HG03135 (cell line): ENCODE results near the gene PRKCZ.
A peak's percentile ranks its signal among the peaks of the same experiment; 100 is the strongest.

Source experiments
- ATAC-seq: cut with Tn5 transposase; IDR thresholded peaks from one replicate; pipeline ENCODE4 v1.9.1; 2021; ENCODE audit warnings: mild to moderate bottlenecking, moderate library complexity; ENCODE audit not compliant: unreplicated experiment

The PRKCZ gene

GRCh38 chr1:2201062-2201461 is 150.9 kb downstream of the PRKCZ start:
- no peak for ATAC-seq

- ATAC-seq: no peak
These were observed 151.9 kb downstream of the PRKCZ start for GRCh38 chr1:2202008-2202575.

DNA sequence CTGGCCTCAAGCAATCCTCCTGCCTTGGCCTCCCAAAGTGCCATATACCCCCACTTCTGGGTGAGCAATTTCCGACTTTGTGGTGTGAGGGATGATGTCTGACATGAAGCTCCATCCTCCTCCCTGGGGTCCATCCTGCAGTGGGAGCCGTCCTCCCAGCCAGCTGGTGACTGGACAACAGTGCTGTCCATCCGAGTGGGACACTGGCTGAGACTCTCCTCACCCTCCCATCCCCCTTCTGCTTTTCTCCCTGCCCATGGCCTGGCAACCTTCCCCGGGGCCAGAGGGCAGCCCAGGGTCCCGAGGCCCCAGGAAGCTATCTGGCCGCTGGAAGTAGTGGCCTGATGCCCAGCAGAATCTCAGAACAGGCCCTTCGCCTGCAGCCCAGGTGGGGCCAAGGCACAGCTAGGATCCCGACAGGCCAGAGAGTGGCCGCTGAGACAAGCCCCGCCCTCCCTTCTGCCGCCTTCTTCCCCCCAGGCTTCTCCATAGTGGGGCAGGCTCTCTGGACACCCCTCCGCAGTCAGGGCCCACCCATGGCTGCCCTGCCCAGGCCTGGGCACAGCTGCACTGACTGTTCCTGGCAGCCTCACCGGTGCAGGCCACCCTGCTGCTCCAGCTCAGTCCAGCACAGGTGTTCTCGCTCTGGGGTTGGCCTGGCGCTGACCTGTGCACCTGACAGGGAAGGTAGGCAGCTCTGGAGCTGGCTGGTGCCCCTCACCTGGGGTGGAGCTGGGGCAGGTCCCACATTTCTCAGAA is 152.8 kb downstream of the PRKCZ start:
- no peak for ATAC-seq

DNA sequence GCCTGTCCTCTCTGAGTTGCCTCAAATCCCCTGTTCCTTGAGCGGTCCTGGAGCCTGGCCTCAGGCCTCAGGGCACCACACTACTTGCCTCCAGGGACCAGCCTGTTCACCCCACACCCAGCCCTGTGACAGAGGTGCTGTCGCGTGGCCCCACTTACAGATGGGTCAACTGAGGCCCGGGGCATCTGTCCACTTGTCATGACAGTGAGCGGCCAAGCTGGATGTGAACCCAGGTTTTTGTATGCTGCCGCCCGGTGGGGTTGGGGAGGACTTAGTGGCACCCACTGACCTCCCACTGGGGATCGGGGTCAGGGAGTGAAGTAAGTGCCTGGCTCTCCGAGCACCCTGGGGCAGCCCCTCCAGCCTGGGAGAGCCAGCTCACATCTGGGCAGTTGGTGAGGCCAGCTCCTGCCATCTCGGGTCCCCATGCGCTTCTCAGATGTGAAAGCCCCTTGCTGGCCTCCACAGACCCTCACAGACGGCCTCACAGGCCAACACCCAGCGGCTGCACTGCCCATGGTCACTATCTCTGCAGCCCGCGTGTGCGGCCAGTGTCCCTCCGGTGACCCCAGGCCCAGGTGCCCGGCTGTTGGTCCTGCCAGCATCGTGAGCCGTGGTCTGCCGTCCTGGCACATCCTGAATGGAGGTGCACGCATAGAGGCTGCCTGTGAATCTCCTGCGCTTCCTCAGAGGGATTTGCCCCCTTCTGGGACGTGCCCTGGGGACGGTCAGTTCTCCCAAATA is 153.6 kb downstream of the PRKCZ start:
- ATAC-seq: no peak

DNA sequence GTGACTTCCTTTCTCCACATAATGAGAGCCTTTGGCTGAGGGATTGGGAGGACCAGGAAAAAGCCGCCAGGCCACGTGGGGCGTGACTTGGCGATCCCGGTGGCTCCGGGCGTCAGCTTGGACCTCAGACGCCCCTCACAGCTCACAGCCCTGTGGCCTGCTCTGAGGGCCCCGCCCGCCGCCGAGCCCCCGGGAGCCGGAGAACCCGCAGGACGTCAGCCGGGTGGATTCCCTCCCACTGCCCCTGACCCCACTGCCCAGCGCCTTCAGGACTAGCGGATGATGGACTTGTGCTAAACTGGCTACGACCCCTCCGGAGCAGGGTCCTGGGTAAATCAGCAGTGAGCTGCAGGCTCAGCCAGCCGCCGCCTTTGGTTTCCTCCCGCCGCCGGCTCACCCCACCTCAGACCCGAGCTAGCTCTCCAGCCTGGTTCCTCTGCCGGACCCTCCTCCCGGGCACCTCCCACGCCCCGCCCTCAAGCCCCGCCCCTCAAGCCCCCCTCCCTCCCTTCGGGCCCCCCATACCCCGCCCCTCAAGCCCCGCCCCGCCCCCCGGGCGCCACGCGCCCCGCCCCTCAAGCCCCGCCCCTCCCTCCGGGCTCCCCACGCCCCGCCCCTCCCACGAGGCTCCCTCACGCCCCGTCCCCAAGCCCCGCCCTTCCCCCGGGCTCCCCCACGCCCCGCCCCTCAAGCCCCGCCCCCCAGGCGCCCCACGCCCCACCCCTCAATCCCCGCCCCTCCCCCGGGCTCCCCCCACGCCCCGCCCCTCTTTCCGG is 154.4 kb downstream of the PRKCZ start:
- ATAC-seq: peak; percentile 33

DNA sequence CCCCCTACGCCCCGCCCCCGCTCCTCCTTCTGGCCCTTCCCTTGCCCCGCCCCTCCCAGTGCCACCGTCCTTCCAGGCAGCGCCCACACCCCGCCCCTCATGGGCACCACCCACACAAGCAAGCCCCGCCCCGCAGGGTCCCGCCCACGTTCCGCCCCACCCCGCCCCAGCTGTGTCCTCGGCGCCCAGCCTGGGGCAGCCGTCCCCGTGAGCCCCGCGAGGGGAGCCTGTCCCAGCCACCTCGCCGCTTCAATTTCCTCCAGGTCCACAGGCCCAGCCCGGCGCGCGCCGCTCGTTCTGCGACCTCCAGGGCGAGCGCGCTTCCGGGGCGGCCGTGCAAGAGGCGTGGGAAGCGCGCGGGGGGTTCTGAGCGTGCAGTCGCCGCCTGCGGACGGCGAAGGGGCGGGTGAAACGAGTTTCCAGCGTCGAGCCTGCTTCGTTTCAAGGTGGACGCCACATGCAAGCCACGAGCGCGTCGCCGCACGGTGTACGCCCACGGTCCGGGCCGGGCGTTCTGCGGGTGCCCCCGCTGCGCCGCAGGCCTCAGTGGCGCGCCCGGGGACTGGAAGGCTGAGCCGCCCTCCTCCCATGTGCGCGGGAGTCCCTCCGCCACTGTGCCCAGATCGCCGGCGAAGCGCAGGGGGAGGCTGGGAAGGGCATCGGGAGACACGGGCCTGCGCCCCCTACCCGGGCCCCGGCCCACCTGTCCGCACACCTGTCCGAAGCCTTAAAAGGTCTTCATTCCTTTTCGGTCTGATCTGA is 155.2 kb downstream of the PRKCZ start:
- ATAC-seq: peak; percentile 69

- ATAC-seq: no peak
These were observed 156.7 kb downstream of the PRKCZ start for GRCh38 chr1:2206813-2207487.

GRCh38 chr1:2208309-2209239 is 158.4 kb downstream of the PRKCZ start:
- no peak for ATAC-seq

GRCh38 chr1:2209400-2210083 is 159.3 kb downstream of the PRKCZ start:
- ATAC-seq: no peak

GRCh38 chr1:2210084-2210653 is 160.0 kb downstream of the PRKCZ start:
- no peak for ATAC-seq

- no peak for ATAC-seq
These were observed 160.6 kb downstream of the PRKCZ start for GRCh38 chr1:2210786-2211185.

DNA sequence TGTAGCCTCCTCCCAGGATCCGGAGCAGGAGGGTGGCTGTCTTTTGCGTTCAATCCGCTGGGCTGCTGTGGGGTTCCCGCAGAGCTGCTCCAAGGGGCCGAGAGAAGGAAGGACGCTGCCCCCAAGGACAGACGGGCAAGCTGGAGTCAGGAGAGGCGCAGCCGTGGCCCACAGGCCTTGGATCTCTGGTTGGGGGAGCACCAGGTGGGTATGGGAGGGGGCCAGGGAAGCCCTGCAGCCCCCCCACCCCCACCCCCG is 162.0 kb downstream of the PRKCZ start:
- no peak for ATAC-seq

GRCh38 chr1:2212532-2213491 is 162.6 kb downstream of the PRKCZ start:
- ATAC-seq: no peak

DNA sequence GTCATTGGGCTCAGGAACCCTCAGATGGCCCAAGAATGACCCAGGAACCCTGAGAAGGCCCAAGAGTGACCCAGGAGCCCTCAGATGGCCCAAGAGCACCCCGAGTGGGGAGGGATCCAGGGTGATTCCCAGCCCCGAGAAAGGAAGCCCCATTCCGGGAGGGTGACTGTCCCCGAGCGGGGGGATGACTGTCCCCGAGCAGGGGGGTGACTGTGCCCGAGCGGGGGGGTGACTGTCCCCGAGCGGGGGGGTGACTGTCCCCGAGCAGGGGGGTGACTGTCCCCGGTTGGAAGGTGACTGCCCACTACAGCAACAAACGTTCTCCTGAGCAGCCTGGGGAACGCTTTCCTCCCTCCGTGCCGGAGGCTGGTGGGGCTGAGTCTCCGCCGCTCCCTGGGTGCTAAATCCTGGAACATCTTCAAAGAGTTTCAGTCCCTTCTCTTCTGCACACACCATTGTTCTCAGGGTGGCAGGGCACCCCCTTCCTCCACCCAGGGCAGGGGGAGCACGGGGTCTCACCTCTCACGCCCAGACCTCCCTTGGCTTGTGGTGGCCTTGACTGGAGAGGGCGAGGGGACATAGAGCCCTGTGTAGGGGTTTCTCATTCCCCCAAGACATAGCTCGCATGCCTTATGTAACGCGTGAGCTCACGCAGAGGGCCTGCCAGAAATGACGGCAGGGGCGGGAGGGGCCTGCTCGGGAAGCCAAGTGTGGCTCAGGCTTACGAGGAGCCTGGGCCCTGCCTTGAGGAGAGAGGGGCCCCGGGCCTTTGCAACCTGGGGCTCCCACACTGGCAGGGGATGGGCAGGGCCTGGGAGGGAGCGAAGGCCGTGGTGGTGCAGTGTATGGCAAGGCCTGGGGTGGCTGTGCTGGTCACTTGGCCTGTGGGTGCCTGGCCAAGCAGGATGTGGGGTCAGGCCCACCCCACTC is 163.6 kb downstream of the PRKCZ start:
- no peak for ATAC-seq

- no peak for ATAC-seq
These were observed 164.5 kb downstream of the PRKCZ start for GRCh38 chr1:2214541-2215241.
